ENCODE data around the gene CHST3. TPM values are rescaled to one million over a fixed set of nuclear protein-coding genes. Genes with fewer than 3 reads are reported as not detected.

Gene CHST3
- total RNA-seq, 1 donor from 2014 or later = 10.3 TPM

DNA sequence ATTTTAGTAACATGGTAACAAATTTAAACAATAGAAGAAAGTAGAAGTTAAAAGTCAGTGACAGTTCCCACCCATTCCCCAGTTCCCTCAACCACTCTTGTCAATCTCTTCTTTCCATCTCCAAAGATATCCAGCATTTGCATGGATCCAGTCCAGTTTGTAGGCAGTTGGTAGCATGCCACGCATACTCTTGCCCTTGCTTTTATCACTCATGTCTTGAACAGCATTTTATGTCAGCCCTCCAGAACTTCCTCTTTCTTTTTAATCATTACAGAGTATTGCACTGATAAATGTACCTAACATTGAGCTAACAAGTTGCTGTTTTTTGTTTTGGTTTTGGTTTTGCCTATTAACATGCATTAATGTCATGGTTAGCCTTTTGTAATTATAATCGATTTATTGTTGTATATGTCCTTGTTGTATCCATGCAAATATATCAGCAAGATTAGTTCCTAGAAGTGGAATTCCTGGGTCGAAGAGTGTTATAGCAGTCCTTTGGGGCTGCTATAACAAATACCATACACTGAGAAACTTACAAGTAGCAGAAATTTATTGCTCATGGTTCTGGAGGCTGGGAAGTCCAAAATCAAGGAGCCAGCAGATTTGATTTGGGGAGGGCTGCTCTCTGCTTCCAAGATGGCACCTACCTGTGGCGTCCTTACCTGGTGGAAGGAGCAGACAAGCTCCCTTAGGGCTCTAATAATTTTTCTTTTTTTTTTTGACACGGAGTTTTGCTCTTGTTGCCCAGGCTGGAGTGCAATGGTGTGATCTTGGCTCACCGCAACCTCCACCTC, 25.7 kb downstream of the CHST3 start:
- no peak for DNase-seq (ENCODE audit: low spot score)

GRCh38 chr10:71990706-71991269, 26.6 kb downstream of the CHST3 start:
- no peak for DNase-seq (ENCODE audit: low spot score)

DNA sequence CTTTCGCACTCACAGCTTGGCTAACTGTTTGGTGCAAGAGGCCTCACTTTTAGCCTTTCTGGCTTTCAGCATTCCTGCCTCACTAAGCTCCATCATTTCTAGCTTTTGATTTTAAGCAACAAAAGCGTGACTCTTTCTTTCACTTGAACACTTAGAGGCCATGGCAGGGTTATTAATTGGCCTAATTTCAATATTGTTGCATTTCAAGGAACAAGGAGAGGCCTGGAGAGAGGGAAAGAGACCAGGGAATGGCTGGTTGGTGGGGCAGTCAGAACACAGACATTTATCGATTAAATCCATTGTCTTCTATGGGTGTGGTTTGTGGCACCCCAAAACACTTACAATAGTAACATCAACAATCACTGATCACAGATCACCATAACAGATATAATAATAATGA, 31.3 kb downstream of the CHST3 start:
- DNase-seq (ENCODE audit: low spot score) = no peak

DNA sequence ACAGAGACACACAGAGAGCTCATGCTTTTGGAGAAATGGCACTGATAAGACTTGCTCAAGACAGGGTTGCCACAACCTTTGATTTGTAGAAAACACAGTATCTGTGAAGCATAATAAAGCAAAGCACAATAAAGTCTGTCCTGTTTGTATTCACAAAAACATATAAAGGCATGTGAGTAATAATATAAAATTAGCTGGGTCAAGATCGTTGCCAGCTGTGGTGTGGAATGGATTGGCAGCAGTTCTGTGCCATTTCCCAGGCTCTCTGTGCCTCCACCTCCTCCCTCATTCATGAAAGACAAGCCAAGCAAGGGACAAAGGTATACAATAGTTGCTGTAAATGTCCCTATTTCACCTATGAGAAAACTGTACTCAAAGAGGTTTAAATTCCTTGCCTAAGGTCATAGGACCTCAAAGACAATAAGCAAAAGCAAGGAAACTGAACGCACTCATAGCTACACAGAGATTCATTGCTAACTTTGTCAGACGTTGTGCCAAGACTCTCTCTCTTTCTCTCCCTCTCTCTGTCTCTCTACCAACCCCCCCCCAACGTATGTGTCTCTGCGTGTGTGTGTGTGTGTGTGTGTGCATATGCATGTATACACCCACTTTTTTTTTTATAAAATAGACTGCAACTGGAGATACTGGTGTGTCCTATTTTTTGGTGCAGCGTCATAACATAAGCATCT, 31.8 kb downstream of the CHST3 start:
- no peak for DNase-seq (ENCODE audit: low spot score)

DNA sequence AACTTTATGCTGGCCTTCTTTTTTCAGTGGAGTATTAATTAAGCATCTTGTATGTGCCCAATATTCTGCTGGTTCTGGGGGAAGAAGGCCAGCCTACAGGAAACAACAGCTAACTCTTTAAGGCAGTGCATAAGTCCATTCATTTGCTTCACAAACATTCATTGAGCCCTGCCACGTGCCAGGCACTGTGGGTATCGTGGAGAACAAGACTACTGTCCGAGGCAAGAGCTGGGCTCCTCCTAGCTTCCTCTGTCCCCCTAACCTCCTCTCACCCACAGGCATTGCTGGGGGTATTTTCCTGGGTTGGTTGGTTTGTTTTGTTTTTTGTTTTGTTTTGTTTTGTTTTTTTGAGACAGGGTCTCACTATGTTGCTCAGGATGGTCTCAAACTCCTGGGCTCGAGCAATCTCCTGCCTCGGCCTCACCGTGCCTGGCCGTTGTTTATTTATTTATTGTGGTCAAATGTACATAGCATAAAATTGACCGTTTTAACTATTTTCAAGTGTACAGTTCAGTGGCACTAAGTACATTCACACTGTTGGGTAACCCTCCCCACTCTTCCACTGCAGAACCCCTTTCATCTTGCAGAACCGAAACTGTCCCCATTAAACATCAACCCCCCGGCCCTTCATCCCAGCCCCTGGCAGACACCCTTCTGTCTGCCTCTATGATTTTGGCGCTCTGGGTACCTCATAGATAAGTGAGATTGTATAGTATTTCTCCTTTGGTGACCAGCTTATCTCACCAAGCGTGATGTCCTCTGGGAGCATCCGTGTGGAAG, 32.6 kb downstream of the CHST3 start:
- DNase-seq (ENCODE audit: low spot score) = no peak

DNA sequence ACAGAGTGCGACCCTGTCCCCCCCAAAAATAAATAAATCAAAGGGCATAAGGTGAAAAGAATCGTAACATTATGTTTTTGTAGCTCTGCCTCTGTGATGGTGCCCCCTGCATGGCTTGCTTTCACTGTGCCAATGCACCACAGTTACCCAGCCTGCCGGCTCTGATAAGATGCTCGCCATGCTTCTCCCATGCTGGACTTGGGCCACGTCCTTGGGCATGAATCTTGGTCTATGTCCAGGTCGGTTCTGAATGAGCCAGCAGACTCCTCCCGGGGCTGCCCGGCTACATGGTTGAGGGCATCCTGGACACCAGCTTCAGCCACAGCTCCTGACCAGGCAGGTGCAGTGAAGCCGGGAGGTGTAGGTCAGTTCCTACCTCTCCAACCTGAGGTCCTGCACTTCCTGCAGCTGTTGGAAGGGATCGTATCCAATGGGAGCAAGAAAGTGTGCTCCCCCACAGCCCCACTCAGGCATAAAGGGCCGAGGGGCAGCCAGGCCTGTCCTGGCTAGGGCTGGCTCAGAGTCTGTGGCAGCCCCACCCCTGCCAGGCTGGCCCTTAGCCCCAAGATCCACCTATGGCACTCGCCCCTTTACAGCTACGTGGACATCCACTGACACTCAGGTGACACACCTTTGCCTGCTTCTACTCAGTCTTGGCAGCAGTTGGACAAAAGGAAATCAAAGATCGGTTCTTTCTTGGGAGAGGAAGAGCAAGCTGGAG, 34.1 kb downstream of the CHST3 start:
- peak; percentile 73 for DNase-seq (ENCODE audit: low spot score)

- DNase-seq (ENCODE audit: low spot score) = peak; percentile 48
These were observed 34.6 kb downstream of the CHST3 start for GRCh38 chr10:71998840-71999194.

- peak; percentile 33 for DNase-seq (ENCODE audit: low spot score)
These were observed 35.3 kb downstream of the CHST3 start for GRCh38 chr10:71999360-72000072.

DNA sequence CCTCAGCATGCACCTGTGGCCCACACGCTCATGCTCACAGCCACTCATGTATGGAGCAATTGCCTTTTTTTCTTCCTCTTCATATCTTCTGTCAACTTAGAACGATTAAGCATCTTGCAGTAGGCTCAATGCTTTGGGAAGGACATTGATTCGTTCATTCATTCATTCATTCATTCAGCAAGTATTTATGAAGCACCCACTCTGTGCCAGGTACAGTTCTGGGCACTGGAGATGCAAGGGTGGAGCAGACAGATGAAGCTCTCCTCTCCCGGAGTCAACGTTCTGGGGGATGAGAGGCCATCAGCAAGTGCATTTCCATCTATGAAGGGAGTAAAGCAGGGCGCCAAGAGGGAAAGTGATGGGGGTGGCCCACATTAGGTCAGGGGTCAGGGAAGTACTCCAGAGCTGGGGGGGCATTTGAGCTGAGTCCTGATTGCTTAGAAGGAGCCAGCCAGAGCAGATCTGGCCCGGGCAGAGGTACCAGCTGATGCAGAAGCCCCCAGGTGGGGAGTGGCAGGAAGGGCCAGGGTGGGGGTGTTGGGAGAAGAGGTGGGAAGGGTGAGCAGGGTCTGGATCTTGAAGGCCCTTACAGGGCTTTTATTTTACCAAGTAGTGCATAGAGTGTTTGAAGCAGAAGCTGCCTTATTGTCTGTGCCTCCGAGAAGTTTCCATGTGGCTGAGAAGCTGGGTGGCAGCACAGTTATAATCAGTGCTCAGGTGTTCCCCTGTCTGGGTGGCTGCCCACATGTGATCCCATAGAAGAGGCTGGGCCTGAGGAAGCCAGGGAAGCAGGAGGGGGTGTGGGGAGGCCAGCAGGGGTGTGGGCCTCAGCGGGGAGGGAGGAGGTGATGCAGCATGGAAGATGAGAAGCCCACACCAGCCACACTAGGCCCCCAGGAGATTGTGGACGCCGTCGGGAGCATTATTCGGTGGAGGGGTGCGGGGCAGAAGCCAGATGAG, 36.2 kb downstream of the CHST3 start:
- DNase-seq (ENCODE audit: low spot score) = no peak

- DNase-seq (ENCODE audit: low spot score) = no peak
These were observed 36.8 kb downstream of the CHST3 start for GRCh38 chr10:72001033-72001395.

DNA sequence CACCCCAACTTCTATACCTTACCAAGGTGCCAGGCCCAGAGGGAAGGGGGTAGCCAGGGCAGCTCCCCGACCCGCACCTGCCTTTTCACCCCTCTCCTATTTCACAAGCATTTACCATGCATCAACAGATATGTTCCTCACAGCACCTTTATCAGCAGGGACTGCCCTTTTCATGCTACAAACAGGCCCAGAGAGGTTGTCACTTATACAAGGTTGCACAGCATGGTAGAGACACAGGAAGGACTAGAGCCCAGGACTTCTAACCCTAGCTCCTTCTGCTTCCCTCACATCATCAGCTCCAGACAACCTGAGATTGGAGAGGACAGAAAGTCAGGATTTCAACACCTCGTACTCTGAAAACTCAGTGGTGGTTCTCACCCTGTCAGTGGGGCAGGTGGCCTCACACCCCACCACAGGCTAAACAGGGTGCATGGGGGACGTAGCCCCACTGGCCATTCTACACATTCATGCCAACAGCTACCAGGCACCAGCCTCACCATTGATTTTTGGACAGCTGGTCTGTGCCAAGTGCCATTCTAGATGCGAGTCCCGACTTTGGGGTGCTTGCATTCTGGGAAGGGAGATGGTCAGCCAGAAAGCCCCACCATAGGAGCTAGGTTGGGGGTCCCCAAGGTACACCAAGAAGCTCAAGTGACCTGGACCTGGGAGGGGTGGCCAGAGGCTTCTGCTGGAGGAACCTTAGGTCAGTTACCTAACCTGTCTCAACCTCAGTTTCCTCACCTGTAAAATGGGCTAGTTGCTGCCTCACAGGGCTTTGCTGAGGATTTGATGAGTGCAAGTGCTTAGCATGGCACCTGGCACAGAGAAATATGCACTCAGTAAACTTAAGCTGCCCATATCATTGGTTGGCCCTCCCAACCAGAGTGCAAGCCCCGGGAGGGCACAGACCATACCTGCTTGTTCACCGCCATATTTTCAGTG, 38.4 kb downstream of the CHST3 start:
- no peak for DNase-seq (ENCODE audit: low spot score)

- no peak for DNase-seq (ENCODE audit: low spot score)
These were observed 41.8 kb downstream of the CHST3 start for GRCh38 chr10:72006026-72006425.

DNA sequence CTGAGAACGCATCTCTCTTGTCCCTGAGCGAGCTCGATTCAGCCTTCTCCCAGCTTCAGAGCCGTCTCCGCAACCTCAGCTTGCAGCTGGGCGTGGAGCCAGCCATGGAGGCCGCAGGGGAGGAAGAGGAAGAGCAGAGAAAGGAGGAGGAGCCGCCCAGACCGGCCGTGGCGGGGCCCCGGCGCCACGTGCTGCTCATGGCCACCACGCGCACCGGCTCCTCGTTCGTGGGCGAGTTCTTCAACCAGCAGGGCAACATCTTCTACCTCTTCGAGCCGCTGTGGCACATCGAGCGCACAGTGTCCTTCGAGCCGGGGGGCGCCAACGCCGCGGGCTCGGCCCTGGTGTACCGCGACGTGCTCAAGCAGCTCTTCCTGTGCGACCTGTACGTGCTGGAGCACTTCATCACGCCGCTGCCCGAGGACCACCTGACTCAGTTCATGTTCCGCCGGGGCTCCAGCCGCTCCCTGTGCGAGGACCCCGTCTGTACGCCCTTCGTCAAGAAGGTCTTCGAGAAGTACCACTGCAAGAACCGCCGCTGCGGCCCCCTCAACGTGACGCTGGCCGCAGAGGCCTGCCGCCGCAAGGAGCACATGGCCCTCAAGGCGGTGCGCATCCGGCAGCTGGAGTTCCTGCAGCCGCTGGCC, 43.2 kb downstream of the CHST3 start:
- no peak for DNase-seq (ENCODE audit: low spot score)

GRCh38 chr10:72008096-72008981, 44.1 kb downstream of the CHST3 start:
- no peak for DNase-seq (ENCODE audit: low spot score)

GRCh38 chr10:72009051-72009424, 44.8 kb downstream of the CHST3 start:
- DNase-seq (ENCODE audit: low spot score) = no peak

DNA sequence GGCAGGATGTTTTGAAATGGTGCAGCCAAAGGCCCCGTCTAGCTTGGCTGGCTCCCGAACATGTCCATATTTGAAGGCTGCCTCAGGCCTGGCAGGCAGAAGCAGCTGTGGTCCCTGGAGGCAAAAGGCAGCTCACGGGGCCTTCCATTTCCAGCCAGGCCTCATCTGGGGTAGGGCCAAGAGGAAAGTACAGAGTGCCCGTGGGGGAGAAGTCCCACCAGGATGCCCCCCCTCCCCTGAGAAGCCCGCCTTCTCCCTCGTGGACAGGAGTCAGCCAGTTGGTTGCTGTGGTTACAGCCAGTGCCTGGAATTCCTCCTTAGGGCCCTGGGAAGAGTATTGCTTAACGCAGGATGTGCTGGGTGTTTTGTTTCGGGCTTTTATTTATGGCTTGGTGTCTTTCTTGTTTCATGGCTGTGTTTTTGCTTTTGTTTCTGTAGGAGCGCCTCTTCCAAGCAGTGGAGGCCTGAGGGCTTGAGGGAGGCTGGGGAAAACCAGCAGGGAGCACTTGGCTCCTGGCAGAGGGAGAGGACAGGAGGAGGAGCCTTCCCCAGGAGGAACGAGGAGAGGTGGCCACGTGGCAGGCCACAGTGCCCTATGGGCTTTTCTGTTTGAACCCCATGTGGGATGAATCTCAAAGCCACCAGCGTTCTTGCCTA, 45.4 kb downstream of the CHST3 start:
- DNase-seq (ENCODE audit: low spot score) = peak; percentile 81

Measured in mucosa of gallbladder (tissue), 1 donor.